Brain microvascular endothelial cell (primary cell): ENCODE data around the gene DRC3.

ENCODE experiments used
- DNase-seq: peaks from one replicate; pipeline ENCODE4 v3.0.0-alpha.2; 2020
- H3K27ac ChIP-seq: fragments of 250-450 bp; sonication (Bioruptor Pico); 2 replicates; pipeline ENCODE4 v1.5.1; 2020; ENCODE audit warnings: mild to moderate bottlenecking, moderate library complexity
- H3K27me3 ChIP-seq: fragments of 250-450 bp; sonication (Bioruptor Pico); replicated peaks from 2 replicates; pipeline ENCODE4 v1.5.1; 2020; ENCODE audit warnings: mild to moderate bottlenecking
- H3K36me3 ChIP-seq: fragments of 250-450 bp; sonication (Bioruptor Pico); replicated peaks from 2 replicates; pipeline ENCODE4 v1.5.1; 2020; ENCODE audit warnings: mild to moderate bottlenecking
- H3K4me3 ChIP-seq: 2 replicates; pipeline ENCODE4 v1.5.1; 2011; ENCODE audit warnings: low read depth, mild to moderate bottlenecking, control low read depth, low read length, moderate library complexity
- CTCF ChIP-seq: IDR thresholded peaks from 2 replicates; pipeline ENCODE4 v1.5.1; 2011; ENCODE audit warnings: low read depth, mild to moderate bottlenecking, moderate library complexity, low read length, control low read depth, inconsistent platforms; ENCODE audit errors: missing control alignments
- in situ Hi-C: cut with HindIII; loops from 2 replicates; pipeline ENCODE4 v1.10.0; 2017; ENCODE audit warnings: low sequenced_read_pairs, low pct_ligation_motif_present

The DRC3 gene

GRCh38 chr17:18008496-18009268, 36.0 kb downstream of the DRC3 start:
- in situ Hi-C loops, result no loop called here
- no peak for TF ChIP-seq CTCF
- H3K36me3 ChIP-seq, result no peaks in the 10 kb centered on the region
- H3K4me3 ChIP-seq, result no peak overlapping the region
- DNase-seq, result peak; percentile 38
- H3K27ac ChIP-seq, result no peak overlapping the region
- no peaks in the 10 kb centered on the region for H3K27me3 ChIP-seq

- H3K27me3 ChIP-seq, result no peaks in the 10 kb centered on the region
- no peak for DNase-seq
- no peak overlapping the region for H3K27ac ChIP-seq
- no peaks in the 10 kb centered on the region for H3K36me3 ChIP-seq
- H3K4me3 ChIP-seq, result no peak overlapping the region
- in situ Hi-C loops, result no loop called here
- no peak for TF ChIP-seq CTCF
Measured at GRCh38 chr17:18009609-18010420, 37.2 kb downstream of the DRC3 start.

GRCh38 chr17:18011286-18011685, 38.6 kb downstream of the DRC3 start:
- Histone ChIP-seq H3K36me3 (no peaks in the 10 kb centered on the region), H3K4me3 (no peak overlapping the region), H3K27me3 (no peaks in the 10 kb centered on the region), H3K27ac (no peak overlapping the region)
- in situ Hi-C loops, result no loop called here
- DNase-seq, result no peak
- no peak for TF ChIP-seq CTCF

- Histone ChIP-seq H3K36me3 (no peaks in the 10 kb centered on the region), H3K27me3 (no peaks in the 10 kb centered on the region), H3K27ac (no peak overlapping the region), H3K4me3 (no peak overlapping the region)
- in situ Hi-C loops, result no loop called here
- no peak for TF ChIP-seq CTCF
- no peak for DNase-seq
Measured at GRCh38 chr17:18014006-18014405, 41.3 kb downstream of the DRC3 start.

GRCh38 chr17:18015593-18015992, 42.9 kb downstream of the DRC3 start:
- Histone ChIP-seq H3K27me3 (no peaks in the 10 kb centered on the region), H3K4me3 (no peak overlapping the region), H3K36me3 (no peaks in the 10 kb centered on the region), H3K27ac (no peak overlapping the region)
- in situ Hi-C loops, result no loop called here
- no peak for TF ChIP-seq CTCF
- DNase-seq, result no peak
